Stimulated activated CD4-positive, alpha-beta T cell treated with anti-CD3 and anti-CD28 coated beads, Interleukin-1b, Interleukin-23, amount 100 ng/mL, for 24 hours (primary cell): ENCODE measurements around the gene ZNF619.

Source experiments
- DNase-seq, 4 experiments: peaks; one replicate each; pipeline ENCODE4 v3.0.0-alpha.2; 2020; ENCODE audit warnings: low read depth in 4 of 4, low spot score in 1 of 4

Gene ZNF619

DNA sequence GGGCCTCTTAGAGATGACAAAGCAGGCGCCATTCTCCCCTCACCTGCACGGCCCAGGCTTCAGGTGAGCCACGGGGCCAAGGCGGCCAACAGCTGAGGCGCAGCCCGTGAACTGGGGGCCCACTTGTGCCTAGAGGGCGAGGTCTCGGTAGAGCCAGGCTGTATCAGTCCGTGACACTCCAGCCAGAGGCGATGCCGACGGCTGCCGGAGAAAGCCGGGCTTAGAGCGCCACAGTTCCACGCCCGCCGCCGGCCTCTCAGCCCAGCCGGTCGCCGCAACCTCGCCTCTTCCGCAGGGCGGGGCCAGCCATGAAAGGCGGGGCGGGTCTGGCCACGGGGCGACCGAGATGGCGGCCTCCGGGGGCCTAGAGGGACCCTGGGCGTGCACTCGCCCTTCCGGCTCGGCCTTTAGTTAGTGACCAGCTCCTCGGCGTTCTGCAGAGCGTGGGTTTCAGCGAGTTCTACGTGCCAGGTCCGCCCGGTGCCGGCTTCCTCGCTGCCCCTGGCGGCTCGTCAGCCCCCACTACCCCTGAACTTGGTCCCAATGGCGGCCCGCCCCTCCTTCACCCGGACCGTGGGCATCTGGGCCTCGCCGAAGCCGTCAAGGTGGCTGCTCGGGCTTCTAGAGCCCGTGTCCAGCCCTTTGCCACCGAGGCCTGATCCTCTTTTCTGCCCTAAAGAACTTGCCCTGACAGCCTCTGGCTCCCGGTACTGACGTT lies 47.8 kb downstream of the ZNF619 start, which contains the start of gene ZNF621:
TSS of gene ZNF621 (plus strand) at position 393 of the 718 bp plus-strand sequence. CDS start 881 bp downstream, outside the sequence.
- DNase-seq, result peak; percentile 62 to 79 (median 68)

DNA sequence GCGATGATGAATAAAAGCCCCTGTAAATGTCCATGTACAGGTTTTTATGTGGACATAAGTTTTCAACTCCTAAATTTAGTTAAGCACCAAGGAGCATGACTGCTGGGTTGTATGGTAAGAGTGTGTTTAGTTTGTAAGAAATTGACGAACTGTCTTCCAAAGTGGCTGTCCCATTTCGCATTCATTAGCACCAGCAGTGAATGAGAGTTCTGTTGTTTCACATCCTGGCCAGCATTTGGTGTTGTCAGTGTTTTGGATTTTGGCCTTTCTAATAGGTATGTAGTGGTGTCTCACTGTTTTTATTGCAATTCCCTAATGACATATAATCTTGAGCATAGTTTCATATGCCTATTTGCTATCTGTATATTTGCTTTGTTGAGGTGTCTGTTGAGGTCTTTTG lies 51.5 kb downstream of the ZNF619 start:
- DNase-seq, result no peak

GRCh38 chr3:40532252-40532651 lies 55.3 kb downstream of the ZNF619 start:
- no peak for DNase-seq

DNA sequence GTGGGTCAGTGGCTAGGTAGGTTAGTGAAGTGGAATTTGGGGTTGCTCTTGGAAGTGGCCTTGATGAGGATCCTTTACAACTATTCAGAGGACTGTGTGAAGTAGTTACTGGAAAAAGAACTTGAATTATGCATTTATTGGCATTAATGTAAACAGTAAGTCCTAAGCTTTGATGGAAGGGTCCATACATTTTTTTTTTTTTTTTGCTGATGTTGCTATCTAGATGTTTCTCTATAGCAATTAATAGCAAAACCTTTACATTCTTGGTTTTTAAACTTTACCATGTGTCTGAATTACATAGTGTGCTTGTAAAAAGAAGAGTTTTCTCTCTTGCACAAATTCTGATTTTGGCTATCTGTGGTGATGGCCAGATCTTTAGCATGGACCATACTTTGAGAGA lies 57.4 kb downstream of the ZNF619 start:
- DNase-seq, result no peak
